ENCODE data around the gene SLC22A5. TPM values are rescaled to one million over a fixed set of nuclear protein-coding genes. Genes with fewer than 3 reads are reported as not detected.

Gene SLC22A5
- total and polyA plus RNA-seq, 9 of the 15 experiments (the other 6 are each of a cell fraction or from before 2014, with no cell fraction given): 3.0 to 16.6 (median 8.3) TPM

GRCh38 chr5:132419502-132420468 is 50.3 kb downstream of the SLC22A5 start (continued):
- TF ChIP-seq ZNF165 (CRISPR knock-in tag; IDR thresholded peaks at IDR 0.05; ENCODE audit: borderline replicate concordance) (no peak), DEAF1 (CRISPR knock-in tag; IDR thresholded peaks at IDR 0.05) (peak; percentile 81), ZBTB34 (CRISPR knock-in tag; IDR thresholded peaks at IDR 0.05) (0 out of 2 replicates have a peak, but pooled peaks have one; percentile 17), FOSL1 (tag; conservative IDR thresholded peaks at IDR 0.05) (no peak), JUND (IDR thresholded peaks at IDR 0.05; ENCODE audit: borderline replicate concordance, low read depth, low read length) (peak; percentile 54; the same call in 1 of the 2 replicates), JUND (tag; IDR thresholded peaks at IDR 0.05; ENCODE audit: borderline replicate concordance, low read depth, low read length) (no peak; the same call in 2 of the 3 replicates), VEZF1 (CRISPR knock-in tag; IDR thresholded peaks at IDR 0.05) (peak; percentile 73; the same call in 1 of the 2 replicates), CBFB (CRISPR knock-in tag; IDR thresholded peaks at IDR 0.05) (no peak), MYC (IDR thresholded peaks at IDR 0.05; ENCODE audit: low read depth, low read length) (peak; percentile 58), MYC (CRISPR knock-in tag; IDR thresholded peaks at IDR 0.05; ENCODE audit: borderline replicate concordance, low read depth) (no peak), SMAD3 (CRISPR knock-in tag; conservative IDR thresholded peaks at IDR 0.05) (0 out of 2 replicates have a peak, but pooled peaks have one; percentile 57)
- TF ChIP-seq, protein P1, sequence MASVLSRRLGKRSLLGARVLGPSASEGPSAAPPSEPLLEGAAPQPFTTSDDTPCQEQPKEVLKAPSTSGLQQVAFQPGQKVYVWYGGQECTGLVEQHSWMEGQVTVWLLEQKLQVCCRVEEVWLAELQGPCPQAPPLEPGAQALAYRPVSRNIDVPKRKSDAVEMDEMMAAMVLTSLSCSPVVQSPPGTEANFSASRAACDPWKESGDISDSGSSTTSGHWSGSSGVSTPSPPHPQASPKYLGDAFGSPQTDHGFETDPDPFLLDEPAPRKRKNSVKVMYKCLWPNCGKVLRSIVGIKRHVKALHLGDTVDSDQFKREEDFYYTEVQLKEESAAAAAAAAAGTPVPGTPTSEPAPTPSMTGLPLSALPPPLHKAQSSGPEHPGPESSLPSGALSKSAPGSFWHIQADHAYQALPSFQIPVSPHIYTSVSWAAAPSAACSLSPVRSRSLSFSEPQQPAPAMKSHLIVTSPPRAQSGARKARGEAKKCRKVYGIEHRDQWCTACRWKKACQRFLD (CRISPR knock-in tag; IDR thresholded peaks at IDR 0.05): peak; percentile 87
